ENCODE measurements around the gene RAC3.

DNA sequence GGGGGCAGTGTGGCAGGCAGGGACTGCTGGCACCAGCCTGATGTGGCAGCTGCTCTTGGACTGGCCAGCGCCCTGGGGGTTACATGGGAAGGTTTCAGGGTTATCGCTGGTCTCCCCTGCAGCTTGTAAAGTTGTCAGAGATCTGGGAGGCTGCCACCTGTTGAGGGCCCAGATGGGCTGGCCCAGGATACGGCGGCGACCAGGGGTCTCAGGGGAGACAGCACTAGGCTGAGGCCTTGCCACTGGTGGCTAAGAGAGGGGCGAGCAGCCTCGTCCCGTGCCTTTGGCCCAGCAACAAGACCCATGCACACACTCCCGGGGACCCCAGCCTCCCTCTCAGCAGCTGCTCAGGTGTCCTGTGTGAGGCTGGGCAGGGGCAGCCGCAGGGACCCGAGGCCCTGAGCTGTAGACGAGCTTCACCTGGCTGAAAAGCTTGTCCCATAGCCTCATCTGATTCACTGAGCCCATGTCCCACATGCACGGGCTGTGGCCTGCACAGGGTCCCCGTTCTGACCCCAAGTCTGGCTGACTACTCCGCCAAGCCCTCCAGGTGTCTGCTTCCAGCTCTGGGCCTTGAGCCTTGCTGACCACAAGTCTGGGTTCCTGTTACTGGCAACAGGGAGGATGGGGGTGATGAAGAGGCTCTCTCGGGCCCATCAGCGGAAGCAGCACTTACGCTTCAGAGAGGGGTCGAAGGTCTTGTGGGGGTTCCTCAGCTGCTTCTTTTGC lies 28.0 kb downstream of the RAC3 start:
- TF ChIP-seq TAF1 (IDR thresholded peaks at IDR 0.05; ENCODE audit: borderline replicate concordance, insufficient read depth, low read length) (no peak), POLR2AphosphoS5 (IDR thresholded peaks at IDR 0.05; ENCODE audit: low read depth, low read length) (peak; percentile 31; the same call in 1 of the 2 replicates), SIN3A (IDR thresholded peaks at IDR 0.05; ENCODE audit: borderline replicate concordance, insufficient read depth, low read length) (no peak)
- TF ChIP-seq, protein P1, sequence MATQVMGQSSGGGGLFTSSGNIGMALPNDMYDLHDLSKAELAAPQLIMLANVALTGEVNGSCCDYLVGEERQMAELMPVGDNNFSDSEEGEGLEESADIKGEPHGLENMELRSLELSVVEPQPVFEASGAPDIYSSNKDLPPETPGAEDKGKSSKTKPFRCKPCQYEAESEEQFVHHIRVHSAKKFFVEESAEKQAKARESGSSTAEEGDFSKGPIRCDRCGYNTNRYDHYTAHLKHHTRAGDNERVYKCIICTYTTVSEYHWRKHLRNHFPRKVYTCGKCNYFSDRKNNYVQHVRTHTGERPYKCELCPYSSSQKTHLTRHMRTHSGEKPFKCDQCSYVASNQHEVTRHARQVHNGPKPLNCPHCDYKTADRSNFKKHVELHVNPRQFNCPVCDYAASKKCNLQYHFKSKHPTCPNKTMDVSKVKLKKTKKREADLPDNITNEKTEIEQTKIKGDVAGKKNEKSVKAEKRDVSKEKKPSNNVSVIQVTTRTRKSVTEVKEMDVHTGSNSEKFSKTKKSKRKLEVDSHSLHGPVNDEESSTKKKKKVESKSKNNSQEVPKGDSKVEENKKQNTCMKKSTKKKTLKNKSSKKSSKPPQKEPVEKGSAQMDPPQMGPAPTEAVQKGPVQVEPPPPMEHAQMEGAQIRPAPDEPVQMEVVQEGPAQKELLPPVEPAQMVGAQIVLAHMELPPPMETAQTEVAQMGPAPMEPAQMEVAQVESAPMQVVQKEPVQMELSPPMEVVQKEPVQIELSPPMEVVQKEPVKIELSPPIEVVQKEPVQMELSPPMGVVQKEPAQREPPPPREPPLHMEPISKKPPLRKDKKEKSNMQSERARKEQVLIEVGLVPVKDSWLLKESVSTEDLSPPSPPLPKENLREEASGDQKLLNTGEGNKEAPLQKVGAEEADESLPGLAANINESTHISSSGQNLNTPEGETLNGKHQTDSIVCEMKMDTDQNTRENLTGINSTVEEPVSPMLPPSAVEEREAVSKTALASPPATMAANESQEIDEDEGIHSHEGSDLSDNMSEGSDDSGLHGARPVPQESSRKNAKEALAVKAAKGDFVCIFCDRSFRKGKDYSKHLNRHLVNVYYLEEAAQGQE (IDR thresholded peaks at IDR 0.05; ENCODE audit: insufficient read depth in 1 of 2, low read depth in 2 of 2, low read length in 2 of 2), result no peak

All from PFSK-1 (cell line).